NCI-H2227 (cell line): ENCODE data around the gene PFDN1.

Experiments
- DNase-seq: peaks from one replicate; lab custom pipeline; 2025; ENCODE audit not compliant: unreplicated experiment; lab: John Stamatoyannopoulos, UW

The PFDN1 gene

DNA sequence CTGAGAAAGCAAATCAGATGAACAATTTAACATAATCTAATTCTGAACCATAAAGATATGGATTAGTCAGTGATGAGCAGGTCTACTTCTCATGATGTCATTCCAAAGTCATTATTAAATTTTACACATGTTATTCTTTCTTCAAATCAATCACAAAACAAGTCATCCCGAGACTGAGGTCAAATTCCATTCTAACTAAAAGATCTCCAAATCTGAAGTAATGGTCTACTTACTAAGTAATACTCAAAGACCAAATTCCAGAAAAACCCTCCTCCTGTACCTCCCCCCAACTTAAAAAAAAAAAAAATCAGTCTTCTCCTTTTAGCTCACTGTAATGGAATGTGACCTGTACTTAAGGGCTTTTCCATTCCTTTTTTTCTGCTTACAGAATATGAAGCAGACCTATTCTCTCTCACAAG is 4.7 kb downstream of the PFDN1 start:
- no peak for DNase-seq

DNA sequence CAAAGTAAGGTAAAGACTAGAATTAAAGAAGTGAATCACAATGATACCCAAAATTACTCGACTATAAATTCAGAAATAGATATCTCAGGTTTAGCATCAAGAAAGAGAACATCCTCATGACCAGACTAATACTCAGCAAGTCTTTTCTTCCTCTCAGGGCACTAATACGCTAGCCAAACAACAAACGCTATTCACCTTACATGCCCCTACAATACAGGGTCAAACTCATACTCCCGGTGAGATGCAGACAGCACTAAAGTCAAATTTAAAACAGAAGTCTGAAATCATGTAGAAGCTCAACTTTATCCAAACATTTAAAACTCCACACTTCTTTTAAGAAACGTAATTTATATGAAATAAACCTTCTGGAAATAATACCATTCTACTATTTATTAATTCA is 5.6 kb downstream of the PFDN1 start:
- no peak for DNase-seq

DNA sequence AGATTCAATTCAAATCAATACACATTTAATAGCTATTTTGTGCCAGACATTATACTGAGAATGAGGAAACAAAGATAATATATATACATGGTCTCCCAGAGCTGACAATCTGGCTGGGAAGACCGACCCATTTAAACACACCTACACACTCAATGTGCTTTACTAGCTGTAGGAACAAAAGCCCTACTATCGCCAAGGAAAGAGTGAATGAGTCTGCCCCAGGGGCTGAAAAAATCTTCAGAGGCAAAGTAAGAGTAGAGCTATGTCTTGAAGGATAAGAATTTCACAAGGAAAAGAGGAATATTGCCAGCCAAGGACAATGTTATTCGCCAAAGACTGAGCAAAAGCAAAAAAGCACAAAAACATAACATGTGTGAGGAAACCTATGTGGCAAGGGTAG is 6.6 kb downstream of the PFDN1 start:
- DNase-seq = no peak

DNA sequence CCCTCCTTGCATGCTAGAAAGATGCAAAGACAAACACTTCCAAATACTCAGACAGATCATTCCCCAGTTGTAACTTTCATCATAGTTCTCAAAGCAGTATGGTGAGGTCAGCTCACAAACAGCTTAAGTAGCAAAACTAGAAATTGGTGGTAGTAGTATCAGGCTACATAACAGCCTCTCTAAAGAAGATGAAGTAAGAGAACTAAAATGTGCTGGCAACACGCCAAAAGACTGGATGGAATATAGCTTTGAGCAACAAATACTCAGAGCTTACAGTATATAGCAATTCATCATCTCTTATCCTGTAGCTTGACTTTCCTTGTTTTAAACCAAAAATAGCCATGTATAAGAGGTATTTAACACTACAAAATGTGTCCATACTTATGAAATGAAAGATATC is 7.5 kb downstream of the PFDN1 start:
- peak; percentile 2 for DNase-seq

DNA sequence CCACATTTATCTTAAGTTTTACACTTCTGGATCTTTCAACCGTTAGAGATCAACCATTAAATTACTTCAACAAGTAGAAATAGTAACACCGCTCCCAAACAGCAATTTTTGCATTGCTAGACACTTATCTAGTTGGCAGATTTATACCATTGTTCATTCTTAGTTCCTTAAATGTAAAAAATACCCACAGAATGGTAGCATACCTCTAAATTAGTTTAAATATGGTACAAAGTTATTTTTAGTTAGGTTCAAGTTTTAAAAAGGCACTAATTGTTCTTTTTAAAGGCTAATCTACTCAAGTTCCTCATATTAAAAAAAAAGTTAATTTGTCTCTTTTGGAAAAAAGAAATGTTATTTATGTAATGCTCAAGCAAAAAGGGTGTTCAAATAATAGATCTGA is 8.1 kb downstream of the PFDN1 start:
- DNase-seq = no peak

DNA sequence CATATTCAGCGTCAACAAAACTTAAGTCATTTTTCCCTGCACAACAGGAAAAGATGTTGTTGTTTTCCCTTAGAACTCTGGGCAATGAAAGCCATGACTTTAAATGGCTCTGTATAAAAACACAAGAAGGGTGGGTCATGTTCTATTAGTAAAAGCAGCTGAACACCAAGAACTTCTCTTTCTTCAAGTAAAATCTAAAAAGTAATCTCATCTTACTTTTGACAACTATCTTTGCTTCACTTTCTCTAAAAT is 9.1 kb downstream of the PFDN1 start:
- DNase-seq = no peak

DNA sequence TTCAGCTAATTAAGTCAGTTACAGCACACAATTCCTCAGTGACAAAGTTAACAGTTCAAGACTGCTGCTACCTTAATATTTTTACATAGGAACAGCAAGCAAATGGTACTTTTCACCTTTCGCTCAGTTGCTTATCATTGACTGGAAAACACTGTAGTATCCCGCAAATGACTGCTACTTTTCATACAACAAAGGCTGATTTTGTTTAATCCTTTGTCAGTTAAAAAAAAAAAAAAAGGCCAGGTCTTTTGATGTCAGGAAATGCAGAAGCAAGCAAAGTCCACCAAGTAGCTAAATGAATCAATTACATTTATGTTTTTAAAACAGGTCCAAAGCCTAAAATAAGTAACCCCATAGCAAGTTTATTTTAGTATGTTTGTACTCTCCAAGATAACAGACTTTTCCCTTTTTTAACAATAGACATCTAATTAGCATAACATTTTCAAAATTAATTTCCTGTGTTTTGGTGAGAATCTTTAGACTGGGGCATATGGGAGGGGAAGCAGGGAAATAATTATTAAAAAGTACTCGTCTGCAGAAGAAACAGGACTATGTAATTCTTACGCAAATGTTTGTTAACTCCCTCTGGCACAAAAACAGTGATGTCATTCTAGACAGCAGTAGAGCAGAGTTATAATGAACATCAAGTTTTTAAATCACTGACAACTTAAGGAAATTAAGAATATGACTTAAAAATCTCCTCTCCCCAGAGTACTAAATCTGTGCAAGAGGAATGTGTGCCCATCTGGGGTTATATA is 9.6 kb downstream of the PFDN1 start:
- no peak for DNase-seq

DNA sequence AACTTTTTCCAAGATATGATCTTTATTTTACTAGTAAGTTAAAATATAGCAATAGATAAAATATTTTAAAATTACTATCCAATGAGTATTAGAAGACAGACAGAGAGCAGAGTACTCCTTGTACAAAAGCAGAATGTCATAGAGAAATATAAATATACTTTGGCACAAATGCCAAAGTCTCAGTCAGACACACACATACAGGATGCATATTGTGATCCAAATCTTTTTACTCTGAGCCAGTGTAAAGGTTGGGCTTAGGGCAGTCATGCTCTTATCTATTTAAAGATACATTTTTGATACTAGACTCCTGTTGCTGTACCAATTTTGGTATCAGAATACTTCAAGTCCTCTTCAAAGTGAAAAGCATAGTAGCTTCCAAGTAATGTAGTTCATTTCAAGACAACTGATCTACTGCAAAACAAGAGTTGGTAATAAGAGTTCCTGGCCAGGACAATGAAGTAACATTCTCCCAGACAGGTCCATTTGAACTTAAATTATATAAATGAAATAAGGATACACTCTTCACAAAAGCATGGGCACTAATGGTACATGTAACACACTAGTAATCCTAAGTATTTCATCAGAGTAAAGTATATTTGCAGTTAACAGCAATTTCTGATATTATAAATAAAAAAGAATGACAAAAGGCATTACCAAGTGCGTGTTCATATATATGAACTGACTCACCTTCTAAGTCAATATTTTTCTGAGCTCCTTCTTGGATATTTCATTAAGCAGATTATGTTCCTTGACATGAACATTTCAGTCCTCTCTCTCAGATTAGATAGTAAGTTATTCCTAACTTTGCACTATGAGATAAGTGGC is 10.5 kb downstream of the PFDN1 start:
- no peak for DNase-seq

DNA sequence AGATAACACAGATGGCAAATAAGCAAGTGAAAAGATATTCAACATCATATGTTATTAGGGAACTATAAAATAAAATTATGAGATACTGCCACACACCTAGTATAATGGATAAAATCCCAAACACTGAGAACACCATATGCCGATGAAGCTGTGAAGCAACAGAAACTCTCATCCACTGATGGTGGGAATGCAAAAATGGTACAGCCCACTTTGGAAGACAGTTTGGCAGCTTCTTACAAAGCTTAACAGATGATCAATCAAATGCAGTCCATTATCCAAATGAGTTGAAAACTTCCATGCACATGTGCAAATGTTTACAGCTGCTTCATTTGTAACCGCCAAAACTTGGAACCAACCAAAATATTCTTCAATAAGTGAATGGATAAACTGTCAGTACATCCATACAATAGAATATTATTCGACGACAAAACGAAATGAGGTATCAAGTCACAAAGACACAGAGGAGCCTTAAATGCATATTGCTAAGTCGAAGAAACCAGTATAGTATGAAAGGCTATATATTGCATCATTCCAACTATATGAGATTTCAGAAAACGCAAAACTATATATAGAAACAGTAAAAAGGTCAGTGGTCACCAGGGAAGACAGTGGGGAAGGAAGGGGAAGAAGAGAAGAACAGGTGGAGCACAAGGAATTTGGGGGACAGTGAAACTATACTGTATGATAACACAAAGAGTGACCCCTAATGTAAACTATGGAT is 14.9 kb downstream of the PFDN1 start:
- no peak for DNase-seq

DNA sequence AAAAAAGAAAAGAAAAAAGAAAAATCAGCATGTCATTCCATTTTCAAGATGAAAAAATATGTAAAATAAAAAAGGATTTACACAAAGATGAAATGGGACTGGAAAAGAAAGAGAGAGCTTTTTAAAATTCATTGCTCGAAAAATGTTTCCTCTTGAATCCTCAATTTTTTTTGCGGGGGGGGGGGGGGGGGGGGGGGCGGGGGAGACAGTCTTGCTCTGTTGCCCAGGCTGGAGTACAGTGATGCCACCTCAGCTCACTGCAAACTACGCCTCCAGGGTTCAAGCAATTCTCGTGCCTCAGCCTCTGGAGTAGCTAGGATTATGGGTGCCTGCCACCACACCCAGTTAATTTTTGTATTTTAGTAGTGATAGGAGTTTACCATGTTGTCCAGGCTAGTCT is 16.5 kb downstream of the PFDN1 start:
- DNase-seq = no peak

DNA sequence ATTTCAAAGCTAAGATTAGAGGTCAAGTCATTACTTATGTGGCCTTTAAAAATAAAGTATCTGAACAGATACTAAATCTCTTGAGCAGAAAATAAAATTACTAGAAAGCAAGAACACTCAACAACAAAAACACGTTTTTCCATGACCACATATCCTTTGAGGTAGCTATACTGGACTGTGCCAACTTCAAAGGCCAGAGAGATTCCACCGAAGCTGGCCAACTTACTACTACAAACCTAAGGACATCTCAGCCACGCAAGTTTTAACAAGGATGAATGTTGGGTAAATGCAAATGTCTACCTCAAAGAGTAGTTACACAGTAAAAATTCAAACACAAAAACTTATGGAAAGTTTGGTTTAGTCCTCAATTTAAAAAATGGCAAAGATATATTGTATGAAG is 18.9 kb downstream of the PFDN1 start:
- DNase-seq = no peak

DNA sequence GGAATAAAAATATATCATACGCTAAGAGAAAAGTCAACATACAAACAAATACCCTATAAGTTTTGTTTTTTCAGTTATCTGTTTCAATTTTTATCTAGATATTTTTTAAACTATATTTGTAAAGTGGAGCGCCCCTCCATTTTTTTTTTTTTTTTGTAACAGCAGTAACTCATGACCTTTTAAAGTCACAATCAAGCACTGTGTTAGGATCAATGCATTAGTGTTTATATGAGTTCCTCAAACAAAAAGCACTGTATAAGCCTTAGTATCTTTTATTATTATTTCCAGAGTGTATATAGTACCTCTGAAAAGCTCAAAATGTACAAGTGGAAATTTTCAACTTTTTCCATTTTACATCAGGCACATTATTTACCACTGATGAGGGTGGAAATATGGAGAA is 20.6 kb downstream of the PFDN1 start:
- DNase-seq = no peak

DNA sequence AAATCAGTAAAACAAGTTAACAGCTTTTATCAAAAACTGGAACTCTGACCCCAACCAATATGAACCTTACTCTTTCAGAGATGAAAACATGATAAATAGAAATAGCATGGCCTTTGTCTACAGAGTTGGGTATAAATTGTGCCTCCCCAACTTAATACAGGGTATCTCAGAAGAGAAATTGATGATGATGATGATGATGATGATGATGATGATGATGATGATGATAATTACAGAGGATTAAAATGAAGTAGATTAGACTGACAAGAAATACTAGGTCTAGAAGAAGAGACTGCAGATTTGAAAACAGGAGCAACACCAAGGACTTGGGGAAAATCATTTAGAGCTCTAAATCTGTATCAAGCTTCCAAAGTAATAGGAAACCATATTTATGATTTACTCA is 27.1 kb downstream of the PFDN1 start:
- no peak for DNase-seq

DNA sequence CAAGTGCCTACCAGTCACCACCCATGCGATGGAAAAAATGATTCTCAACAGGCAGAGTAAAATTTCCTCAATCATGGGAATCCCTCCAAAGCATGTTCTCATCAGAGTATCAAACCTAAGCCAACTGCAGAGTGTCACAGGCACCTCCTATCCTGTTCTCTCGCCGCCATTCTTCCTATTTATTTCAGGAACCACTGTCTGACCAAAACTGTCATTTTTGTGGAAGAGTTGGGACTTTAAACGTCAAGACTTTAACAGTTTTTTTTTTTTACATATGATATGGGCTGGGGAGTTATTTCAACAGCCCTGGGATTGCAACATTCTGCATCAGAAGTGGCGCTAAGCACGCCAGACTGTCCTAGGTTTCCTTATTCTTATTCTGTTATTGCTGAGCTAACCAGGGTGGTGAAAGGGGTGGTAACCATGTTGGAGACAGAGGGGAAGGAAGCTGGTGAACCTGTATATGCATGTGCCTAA is 29.5 kb downstream of the PFDN1 start:
- no peak for DNase-seq

DNA sequence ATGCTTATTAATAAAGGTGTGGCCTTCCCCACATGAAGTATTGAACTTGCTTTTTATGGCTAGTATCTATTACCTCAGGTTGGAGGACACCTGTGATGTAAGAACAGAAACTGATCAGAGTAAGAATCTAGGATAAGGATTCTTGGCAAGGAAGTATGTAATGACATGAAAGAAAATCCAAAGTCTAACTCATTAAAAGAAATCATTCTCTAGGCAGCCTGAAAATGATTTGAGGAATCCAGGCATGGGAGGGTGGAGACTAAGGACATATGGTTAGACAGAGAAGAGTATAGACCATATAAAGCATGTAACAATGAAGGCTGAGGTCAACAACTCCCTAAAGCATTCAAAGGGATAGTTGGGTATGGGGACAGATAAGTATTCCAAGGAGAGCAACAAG is 32.9 kb downstream of the PFDN1 start:
- DNase-seq = no peak

DNA sequence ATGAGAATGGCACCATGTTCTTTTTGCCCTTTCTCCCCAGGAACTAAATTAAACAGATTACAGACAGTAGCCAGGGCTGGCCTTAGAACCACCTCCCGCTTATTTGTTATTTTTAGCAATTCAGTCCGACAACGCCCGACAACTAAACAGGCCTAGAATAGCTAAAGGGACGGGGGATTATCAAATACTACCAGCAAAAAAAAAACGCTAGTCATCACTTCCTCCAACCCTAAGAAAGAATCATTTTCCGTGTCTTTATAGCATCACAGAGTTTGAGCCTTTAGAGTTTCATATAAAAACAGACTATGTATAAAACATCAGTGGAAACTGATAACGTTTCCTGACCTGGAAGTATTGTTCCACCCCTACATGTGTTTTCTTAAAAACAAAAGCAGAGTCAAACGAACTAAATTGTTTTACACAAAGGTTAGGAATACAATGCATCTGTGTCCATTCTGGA is 35.3 kb downstream of the PFDN1 start:
- no peak for DNase-seq

DNA sequence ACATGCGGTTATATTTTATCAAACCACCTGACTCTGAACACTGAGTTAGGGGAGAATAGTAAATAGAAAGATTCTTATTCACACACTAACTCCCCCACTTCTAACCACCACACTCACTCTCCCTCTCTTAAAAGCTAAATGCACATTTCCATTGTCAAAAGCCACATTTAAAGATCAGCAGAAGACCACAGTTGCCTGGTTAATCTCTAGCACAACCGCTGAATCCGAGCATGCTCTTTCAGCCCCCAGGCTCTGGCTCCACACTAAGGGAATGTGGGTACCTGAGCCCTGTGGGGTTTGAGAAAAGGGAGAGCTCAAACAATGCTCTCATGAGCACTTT is 35.7 kb downstream of the PFDN1 start:
- DNase-seq = peak; percentile 1

DNA sequence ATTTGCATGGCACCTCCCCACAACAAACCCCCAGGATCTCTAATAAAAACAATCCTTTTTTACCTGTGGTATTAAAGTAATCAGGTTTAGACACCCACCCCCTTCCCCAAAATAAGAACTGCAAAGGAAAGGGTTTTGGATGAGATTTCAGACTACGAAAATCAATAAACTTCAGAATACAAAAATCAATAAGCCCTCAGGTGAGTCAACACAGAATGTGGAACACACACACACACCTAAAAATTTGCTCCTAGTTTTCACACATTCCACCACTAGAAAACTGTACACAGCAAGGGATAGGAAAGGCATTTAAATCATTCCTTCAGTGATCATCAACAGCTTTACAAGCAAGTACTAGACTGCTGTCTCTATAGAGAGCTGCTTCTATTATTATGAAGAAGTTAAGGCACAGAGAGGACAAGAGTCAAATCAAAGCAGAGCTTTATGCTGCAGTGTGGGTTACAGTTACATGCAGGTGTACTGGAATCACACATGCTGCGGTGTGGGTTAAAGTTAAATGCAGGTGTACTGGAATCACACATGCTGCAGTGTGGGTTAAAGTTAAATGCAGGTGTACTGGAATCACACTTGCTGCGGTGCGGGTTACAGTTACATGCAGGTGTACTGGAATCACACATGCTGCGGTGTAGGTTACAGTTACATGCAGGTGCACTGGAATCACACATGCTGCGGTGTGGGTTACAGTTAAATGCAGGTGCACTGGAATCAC is 36.3 kb downstream of the PFDN1 start:
- DNase-seq = no peak

DNA sequence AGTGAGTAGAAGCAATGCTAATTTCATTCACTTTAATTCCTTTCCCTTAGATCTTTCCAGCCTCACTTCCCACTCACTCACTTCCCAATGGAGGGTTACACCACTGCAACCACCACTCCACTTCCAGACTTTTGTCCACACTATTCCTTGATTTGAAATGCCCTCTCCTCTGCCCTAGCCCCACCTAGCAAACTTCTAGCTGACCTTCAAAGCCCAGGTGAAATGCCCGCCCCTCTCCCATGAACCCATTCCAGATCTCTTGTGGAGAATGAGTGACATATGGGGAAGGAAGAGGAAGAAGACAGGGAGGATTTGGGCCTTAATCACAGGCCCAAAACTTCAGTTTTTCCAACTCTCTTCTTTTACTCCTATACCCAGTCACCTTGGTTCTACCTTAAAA is 37.1 kb downstream of the PFDN1 start:
- DNase-seq = no peak

DNA sequence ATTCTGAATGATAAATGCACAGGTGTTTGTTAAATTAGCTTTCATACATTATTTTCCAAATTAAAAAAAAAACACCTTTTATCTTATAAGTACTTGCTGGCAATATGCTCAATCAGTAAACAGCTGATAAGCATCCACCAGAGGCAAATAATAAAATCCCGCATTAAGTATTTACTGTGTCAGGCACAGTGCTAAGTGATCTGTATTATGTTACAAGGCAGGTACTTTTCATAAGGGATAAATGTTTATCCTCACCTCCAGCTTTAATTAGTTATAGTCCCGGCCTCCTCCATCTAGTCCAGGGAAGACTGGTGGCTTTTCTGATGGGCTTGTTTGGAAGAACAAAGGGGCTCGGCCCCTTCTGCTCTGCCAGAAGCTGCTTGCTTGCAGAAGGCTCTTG is 40.1 kb downstream of the PFDN1 start:
- no peak for DNase-seq

DNA sequence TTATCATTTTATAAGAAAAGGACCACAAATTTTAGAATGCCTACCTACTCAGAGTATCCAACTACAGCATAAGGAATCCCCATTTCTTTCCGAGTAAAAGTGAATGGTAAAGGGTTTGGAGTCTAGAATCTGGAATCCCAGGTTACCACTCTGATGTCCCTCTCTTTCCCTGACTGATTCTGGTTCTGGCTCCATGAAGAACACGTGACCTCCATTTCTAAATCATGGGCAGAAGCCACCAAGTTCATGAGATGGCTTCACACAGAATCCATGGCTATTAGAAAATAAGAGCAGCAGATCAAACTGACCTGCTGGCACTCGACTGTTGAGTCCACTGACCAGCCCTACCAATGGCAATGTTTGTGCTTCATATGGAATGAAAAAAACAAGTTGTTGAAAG is 40.7 kb downstream of the PFDN1 start:
- DNase-seq = no peak
